ENCODE measurements around the gene NFATC2IP.

GRCh38 chr16:28983644-28984043 lies 32.9 kb downstream of the NFATC2IP start:
- TF ChIP-seq EZH2 (IDR thresholded peaks at IDR 0.05; ENCODE audit: insufficient read depth, poor library complexity, severe bottlenecking), result no peak
- no peak for TF ChIP-seq EZH2phosphoT487 (IDR thresholded peaks at IDR 0.05; ENCODE audit: insufficient read depth, low read depth)

All from GM23248 (cell line).